WERI-Rb-1 (cell line): Measurements from ENCODE around the gene SNX10.

Source experiments
- DNase-seq: peaks from one replicate; pipeline ENCODE4 v3.0.0-alpha.2; 2020
- H3K27ac ChIP-seq: fragments of 250-450 bp; sonication (Bioruptor Pico); 2 replicates; pipeline ENCODE4 v1.5.1; 2020; ENCODE audit warnings: mild to moderate bottlenecking, moderate library complexity
- H3K27me3 ChIP-seq: fragments of 250-450 bp; sonication (Bioruptor Pico); 2 replicates; pipeline ENCODE4 v1.5.1; 2021; ENCODE audit warnings: mild to moderate bottlenecking, low read depth, moderate library complexity; ENCODE audit not compliant: insufficient read depth, severe bottlenecking
- H3K36me3 ChIP-seq: fragments of 250-450 bp; sonication (Bioruptor Pico); 2 replicates; pipeline ENCODE4 v1.5.1; 2020; ENCODE audit warnings: mild to moderate bottlenecking, moderate library complexity
- H3K4me3 ChIP-seq: 2 replicates; pipeline ENCODE4 v1.5.1; 2011; ENCODE audit warnings: low read depth, mild to moderate bottlenecking, control low read depth, low read length
- H3K9me3 ChIP-seq: fragments of 250-450 bp; sonication (Bioruptor Pico); 2 replicates; pipeline ENCODE4 v1.5.1; 2021; ENCODE audit warnings: mild to moderate bottlenecking, moderate library complexity; ENCODE audit not compliant: severe bottlenecking
- TF ChIP-seq, protein P1 (sequence below): IDR thresholded peaks from 2 replicates; pipeline ENCODE4 v1.5.1; 2011; ENCODE audit warnings: low read depth, mild to moderate bottlenecking, control low read depth, inconsistent platforms, low read length

The SNX10 gene

GRCh38 chr7:26305869-26306665, 14.4 kb downstream of the SNX10 start:
- Histone ChIP-seq H3K27ac (no peak overlapping the region), H3K27me3 (no peaks in the 10 kb centered on the region), H3K36me3 (no peaks in the 10 kb centered on the region), H3K4me3 (no peak overlapping the region), H3K9me3 (no peaks in the 10 kb centered on the region)
- no peak for DNase-seq
- TF ChIP-seq, protein P1, sequence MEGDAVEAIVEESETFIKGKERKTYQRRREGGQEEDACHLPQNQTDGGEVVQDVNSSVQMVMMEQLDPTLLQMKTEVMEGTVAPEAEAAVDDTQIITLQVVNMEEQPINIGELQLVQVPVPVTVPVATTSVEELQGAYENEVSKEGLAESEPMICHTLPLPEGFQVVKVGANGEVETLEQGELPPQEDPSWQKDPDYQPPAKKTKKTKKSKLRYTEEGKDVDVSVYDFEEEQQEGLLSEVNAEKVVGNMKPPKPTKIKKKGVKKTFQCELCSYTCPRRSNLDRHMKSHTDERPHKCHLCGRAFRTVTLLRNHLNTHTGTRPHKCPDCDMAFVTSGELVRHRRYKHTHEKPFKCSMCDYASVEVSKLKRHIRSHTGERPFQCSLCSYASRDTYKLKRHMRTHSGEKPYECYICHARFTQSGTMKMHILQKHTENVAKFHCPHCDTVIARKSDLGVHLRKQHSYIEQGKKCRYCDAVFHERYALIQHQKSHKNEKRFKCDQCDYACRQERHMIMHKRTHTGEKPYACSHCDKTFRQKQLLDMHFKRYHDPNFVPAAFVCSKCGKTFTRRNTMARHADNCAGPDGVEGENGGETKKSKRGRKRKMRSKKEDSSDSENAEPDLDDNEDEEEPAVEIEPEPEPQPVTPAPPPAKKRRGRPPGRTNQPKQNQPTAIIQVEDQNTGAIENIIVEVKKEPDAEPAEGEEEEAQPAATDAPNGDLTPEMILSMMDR, result no peak

GRCh38 chr7:26306790-26307189, 15.1 kb downstream of the SNX10 start:
- TF ChIP-seq, protein P1, result no peak
- H3K9me3 ChIP-seq, result no peaks in the 10 kb centered on the region
- no peaks in the 10 kb centered on the region for H3K27me3 ChIP-seq
- H3K4me3 ChIP-seq, result no peak overlapping the region
- DNase-seq, result no peak
- H3K27ac ChIP-seq, result no peak overlapping the region
- H3K36me3 ChIP-seq, result no peaks in the 10 kb centered on the region

DNA sequence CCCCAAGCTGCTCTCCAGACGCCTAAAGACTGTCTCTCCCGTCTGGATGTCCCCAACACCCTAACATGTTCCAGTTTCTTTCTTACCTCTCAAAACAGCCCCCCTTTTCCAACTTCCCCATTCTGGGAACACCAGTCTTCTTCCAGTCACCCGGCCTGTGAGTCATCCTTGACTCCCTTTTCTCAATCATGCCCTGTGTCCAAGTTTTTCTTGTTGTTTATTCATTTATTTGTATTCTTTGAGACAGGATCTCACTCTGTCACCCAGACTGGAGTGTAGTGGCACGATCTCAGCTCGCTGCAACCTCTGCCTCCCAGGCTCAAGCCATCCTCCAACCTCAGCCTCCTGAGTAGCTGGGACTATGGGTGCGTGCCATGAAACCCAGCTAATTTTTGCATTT, 15.6 kb downstream of the SNX10 start:
- Histone ChIP-seq H3K27me3 (no peaks in the 10 kb centered on the region), H3K4me3 (no peak overlapping the region), H3K27ac (no peak overlapping the region), H3K9me3 (no peaks in the 10 kb centered on the region), H3K36me3 (no peaks in the 10 kb centered on the region)
- DNase-seq, result no peak
- TF ChIP-seq, protein P1, result no peak

- no peak overlapping the region for H3K27ac ChIP-seq
- no peaks in the 10 kb centered on the region for H3K9me3 ChIP-seq
- no peak overlapping the region for H3K4me3 ChIP-seq
- no peak for DNase-seq
- no peaks in the 10 kb centered on the region for H3K27me3 ChIP-seq
- H3K36me3 ChIP-seq, result no peaks in the 10 kb centered on the region
- TF ChIP-seq, protein P1, result no peak
These were observed 16.1 kb downstream of the SNX10 start for GRCh38 chr7:26307791-26308190.

GRCh38 chr7:26308551-26308950, 16.9 kb downstream of the SNX10 start:
- Histone ChIP-seq H3K27me3 (no peaks in the 10 kb centered on the region), H3K27ac (no peak overlapping the region), H3K36me3 (no peaks in the 10 kb centered on the region), H3K4me3 (no peak overlapping the region), H3K9me3 (no peaks in the 10 kb centered on the region)
- no peak for DNase-seq
- TF ChIP-seq, protein P1, result no peak

GRCh38 chr7:26309089-26309488, 17.4 kb downstream of the SNX10 start:
- no peaks in the 10 kb centered on the region for H3K36me3 ChIP-seq
- DNase-seq, result no peak
- TF ChIP-seq, protein P1, result no peak

More at GRCh38 chr7:26309089-26309488, 17.4 kb downstream of the SNX10 start:
- H3K27ac ChIP-seq, result no peak overlapping the region
- H3K9me3 ChIP-seq, result no peaks in the 10 kb centered on the region
- no peaks in the 10 kb centered on the region for H3K27me3 ChIP-seq
- H3K4me3 ChIP-seq, result no peak overlapping the region
